ENCODE results near the gene KCNJ15. TPM values are rescaled to one million over a fixed set of nuclear protein-coding genes. Genes with fewer than 3 reads are reported as not detected.

Gene KCNJ15
- total and polyA plus RNA-seq, 2 experiments from 2014 or later: not detected

DNA sequence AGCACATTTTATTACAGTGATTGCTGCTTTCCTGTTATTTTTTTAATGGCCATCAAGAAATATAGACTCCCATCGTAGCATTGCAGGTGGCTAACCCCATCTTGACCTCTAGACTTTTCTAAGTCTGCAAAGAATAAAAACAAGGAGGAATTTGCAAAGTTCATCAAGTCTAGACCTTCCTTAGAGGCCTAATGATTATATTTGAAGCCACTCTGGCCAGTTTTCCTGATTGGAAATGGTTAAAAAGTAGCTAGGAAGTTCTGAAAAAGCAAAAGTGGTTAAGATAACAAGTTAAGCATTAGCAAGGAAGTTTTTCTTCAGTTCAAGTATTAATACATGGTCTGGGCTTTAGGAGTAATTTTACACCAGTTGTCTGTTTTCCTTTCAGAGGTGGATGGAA lies 16.7 kb upstream of the KCNJ15 start (continued):
- TF ChIP-seq, protein P1, sequence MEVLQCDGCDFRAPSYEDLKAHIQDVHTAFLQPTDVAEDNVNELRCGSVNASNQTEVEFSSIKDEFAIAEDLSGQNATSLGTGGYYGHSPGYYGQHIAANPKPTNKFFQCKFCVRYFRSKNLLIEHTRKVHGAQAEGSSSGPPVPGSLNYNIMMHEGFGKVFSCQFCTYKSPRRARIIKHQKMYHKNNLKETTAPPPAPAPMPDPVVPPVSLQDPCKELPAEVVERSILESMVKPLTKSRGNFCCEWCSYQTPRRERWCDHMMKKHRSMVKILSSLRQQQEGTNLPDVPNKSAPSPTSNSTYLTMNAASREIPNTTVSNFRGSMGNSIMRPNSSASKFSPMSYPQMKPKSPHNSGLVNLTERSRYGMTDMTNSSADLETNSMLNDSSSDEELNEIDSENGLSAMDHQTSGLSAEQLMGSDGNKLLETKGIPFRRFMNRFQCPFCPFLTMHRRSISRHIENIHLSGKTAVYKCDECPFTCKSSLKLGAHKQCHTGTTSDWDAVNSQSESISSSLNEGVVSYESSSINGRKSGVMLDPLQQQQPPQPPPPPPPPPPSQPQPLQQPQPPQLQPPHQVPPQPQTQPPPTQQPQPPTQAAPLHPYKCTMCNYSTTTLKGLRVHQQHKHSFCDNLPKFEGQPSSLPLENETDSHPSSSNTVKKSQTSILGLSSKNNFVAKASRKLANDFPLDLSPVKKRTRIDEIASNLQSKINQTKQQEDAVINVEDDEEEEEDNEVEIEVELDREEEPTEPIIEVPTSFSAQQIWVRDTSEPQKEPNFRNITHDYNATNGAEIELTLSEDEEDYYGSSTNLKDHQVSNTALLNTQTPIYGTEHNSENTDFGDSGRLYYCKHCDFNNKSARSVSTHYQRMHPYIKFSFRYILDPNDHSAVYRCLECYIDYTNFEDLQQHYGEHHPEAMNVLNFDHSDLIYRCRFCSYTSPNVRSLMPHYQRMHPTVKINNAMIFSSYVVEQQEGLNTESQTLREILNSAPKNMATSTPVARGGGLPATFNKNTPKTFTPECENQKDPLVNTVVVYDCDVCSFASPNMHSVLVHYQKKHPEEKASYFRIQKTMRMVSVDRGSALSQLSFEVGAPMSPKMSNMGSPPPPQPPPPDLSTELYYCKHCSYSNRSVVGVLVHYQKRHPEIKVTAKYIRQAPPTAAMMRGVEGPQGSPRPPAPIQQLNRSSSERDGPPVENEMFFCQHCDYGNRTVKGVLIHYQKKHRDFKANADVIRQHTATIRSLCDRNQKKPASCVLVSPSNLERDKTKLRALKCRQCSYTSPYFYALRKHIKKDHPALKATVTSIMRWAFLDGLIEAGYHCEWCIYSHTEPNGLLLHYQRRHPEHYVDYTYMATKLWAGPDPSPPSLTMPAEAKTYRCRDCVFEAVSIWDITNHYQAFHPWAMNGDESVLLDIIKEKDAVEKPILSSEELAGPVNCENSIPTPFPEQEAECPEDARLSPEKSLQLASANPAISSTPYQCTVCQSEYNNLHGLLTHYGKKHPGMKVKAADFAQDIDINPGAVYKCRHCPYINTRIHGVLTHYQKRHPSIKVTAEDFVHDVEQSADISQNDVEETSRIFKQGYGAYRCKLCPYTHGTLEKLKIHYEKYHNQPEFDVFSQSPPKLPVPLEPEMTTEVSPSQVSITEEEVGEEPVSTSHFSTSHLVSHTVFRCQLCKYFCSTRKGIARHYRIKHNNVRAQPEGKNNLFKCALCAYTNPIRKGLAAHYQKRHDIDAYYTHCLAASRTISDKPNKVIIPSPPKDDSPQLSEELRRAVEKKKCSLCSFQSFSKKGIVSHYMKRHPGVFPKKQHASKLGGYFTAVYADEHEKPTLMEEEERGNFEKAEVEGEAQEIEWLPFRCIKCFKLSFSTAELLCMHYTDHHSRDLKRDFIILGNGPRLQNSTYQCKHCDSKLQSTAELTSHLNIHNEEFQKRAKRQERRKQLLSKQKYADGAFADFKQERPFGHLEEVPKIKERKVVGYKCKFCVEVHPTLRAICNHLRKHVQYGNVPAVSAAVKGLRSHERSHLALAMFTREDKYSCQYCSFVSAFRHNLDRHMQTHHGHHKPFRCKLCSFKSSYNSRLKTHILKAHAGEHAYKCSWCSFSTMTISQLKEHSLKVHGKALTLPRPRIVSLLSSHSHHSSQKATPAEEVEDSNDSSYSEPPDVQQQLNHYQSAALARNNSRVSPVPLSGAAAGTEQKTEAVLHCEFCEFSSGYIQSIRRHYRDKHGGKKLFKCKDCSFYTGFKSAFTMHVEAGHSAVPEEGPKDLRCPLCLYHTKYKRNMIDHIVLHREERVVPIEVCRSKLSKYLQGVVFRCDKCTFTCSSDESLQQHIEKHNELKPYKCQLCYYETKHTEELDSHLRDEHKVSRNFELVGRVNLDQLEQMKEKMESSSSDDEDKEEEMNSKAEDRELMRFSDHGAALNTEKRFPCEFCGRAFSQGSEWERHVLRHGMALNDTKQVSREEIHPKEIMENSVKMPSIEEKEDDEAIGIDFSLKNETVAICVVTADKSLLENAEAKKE (CRISPR knock-in tag; IDR thresholded peaks at IDR 0.05): no peak
- TF ChIP-seq CREB1 (CRISPR knock-in tag; IDR thresholded peaks at IDR 0.05; ENCODE audit: low read depth): no peak
- TF ChIP-seq POLR2AphosphoS5 (IDR thresholded peaks at IDR 0.05; ENCODE audit: low read depth): no peak
- TF ChIP-seq ZNF331 (CRISPR knock-in tag; IDR thresholded peaks at IDR 0.05; ENCODE audit: low read depth): no peak
- TF ChIP-seq STAT1 (IDR thresholded peaks at IDR 0.05; ENCODE audit: unreplicated experiment): no peak
- TF ChIP-seq, protein P2, sequence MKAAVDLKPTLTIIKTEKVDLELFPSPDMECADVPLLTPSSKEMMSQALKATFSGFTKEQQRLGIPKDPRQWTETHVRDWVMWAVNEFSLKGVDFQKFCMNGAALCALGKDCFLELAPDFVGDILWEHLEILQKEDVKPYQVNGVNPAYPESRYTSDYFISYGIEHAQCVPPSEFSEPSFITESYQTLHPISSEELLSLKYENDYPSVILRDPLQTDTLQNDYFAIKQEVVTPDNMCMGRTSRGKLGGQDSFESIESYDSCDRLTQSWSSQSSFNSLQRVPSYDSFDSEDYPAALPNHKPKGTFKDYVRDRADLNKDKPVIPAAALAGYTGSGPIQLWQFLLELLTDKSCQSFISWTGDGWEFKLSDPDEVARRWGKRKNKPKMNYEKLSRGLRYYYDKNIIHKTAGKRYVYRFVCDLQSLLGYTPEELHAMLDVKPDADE (IDR thresholded peaks at IDR 0.05): no peak
- TF ChIP-seq NANOG (IDR thresholded peaks at IDR 0.05; ENCODE audit: borderline replicate concordance): no peak

DNA sequence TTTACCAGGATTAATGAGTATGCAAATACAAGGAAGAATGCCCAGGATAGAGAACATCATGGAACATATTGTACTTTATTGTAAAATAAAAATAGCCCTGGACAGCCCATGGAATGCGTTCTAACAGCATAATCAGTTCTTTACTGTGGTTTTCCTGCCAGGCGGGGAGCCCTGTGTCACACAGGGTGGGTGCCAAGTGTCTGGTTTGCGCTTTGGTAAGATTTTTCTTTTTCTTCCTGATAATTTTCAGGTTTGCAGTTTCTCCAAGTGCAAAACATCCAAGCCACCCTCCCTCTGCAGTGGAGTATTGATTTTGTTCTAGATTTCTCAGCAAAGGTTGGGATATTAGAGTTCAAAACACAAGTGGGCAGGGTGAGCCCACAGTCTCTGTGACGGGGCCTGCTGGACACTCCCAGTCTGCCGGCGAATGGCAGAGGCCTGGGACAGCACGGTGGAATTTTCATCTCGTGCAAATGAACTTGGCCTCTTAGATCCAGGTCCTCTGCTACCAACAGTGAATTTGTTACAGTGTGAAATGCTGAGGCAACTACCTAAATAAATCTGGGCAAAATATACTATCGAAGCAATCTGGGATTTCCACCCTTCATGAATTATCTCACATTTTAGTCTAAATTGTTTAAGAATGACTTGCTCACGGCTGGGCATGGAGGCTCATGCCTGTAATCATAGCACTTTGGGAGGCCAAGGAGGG lies 15.6 kb upstream of the KCNJ15 start:
- H3K4me3 Mint-ChIP-seq: no peak overlapping the region

More for the DNA sequence above, 15.6 kb upstream of the KCNJ15 start:
- Histone ChIP-seq H3F3A (replicated peaks; ENCODE audit: low read depth) (no peaks in the 10 kb centered on the region), H3K4me2 (no peak overlapping the region), H4K20me1 (replicated peaks; ENCODE audit: insufficient read depth) (no peaks in the 10 kb centered on the region), H3K4me1 (ENCODE audit: insufficient read depth) (no peaks in the 10 kb centered on the region), H3K79me2 (replicated peaks; ENCODE audit: insufficient read depth) (no peaks in the 10 kb centered on the region), H3K27me3 (ENCODE audit: insufficient read depth) (no peaks in the 10 kb centered on the region), H3K36me3 (ENCODE audit: insufficient read depth) (no peaks in the 10 kb centered on the region), H3K9me2 (ENCODE audit: insufficient read depth) (peaks cover 3% of the 10 kb centered on the region; the same call in 1 of the 2 replicates), H2AFZ (no peak overlapping the region), H3K4me3 (no peak overlapping the region), H3K27ac (ENCODE audit: low read depth) (no peak overlapping the region)
- no peak overlapping the region for H3K27ac Mint-ChIP-seq
- TF ChIP-seq CREB1 (CRISPR knock-in tag; IDR thresholded peaks at IDR 0.05; ENCODE audit: low read depth) (no peak), ZNF114 (CRISPR knock-in tag; IDR thresholded peaks at IDR 0.05) (no peak), EZH2phosphoT487 (IDR thresholded peaks at IDR 0.05; ENCODE audit: unreplicated experiment) (no peak), NANOG (IDR thresholded peaks at IDR 0.05; ENCODE audit: borderline replicate concordance) (no peak), STAT1 (IDR thresholded peaks at IDR 0.05; ENCODE audit: unreplicated experiment) (no peak), EZH2 (IDR thresholded peaks at IDR 0.05; ENCODE audit: low read depth, unreplicated experiment) (no peak)
- TF ChIP-seq, protein P2 (IDR thresholded peaks at IDR 0.05): no peak
- no peaks in the 10 kb centered on the region for H3K4me1 Mint-ChIP-seq
- no peak for ATAC-seq
- H3K36me3 Mint-ChIP-seq (ENCODE audit: low read depth): no peaks in the 10 kb centered on the region
- no peaks in the 10 kb centered on the region for H3K9me3 Mint-ChIP-seq
- H3K27me3 Mint-ChIP-seq (ENCODE audit: insufficient read depth, low read depth, poor library complexity): no peaks in the 10 kb centered on the region
- DNase-seq (ENCODE audit: low spot score): no peak

All from GM23338 (cell line).